Testis (tissue), 2 donors: ENCODE results near the gene MAST4.

ENCODE experiments used
- POLR2A ChIP-seq: fragments of 450-650 bp; IDR thresholded peaks from one replicate; pipeline ENCODE4 v1.6.1; 2017; ENCODE audit warnings: antibody characterized with exemption, mild to moderate bottlenecking, moderate library complexity
- TF ChIP-seq, protein P1 (sequence below), 3 experiments: fragments of 450-650 bp in 2 of 3; fragments of 200-600 bp in 1 of 3; sonication (generic) in 1 of 3; IDR thresholded peaks; one replicate each; pipeline ENCODE4 v1.5.1; 2016 to 2019; ENCODE audit warnings: antibody characterized with exemption in 3 of 3, mild to moderate bottlenecking in 2 of 3, moderate library complexity in 1 of 3

DNA sequence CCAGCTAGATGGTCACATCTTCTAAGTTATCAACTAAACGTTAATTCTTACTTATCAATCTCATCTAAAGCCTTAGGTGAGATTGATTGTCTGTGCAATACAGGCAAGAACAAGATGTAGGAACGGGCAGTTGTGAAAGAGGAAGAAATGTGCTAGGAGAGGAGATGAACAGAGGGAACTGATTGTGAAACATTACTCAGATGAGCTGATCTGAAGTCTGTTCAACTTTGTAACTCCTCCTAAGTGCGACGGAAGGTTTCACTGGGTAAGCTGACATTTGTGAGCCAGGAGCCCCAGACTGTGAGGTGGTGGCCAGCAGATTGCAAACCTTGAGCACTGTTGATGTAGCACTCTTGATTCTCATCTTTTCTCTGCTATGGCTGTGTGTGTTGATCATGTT, 396.4 kb downstream of the MAST4 start:
- TF ChIP-seq, protein P1, sequence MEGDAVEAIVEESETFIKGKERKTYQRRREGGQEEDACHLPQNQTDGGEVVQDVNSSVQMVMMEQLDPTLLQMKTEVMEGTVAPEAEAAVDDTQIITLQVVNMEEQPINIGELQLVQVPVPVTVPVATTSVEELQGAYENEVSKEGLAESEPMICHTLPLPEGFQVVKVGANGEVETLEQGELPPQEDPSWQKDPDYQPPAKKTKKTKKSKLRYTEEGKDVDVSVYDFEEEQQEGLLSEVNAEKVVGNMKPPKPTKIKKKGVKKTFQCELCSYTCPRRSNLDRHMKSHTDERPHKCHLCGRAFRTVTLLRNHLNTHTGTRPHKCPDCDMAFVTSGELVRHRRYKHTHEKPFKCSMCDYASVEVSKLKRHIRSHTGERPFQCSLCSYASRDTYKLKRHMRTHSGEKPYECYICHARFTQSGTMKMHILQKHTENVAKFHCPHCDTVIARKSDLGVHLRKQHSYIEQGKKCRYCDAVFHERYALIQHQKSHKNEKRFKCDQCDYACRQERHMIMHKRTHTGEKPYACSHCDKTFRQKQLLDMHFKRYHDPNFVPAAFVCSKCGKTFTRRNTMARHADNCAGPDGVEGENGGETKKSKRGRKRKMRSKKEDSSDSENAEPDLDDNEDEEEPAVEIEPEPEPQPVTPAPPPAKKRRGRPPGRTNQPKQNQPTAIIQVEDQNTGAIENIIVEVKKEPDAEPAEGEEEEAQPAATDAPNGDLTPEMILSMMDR (IDR thresholded peaks at IDR 0.05), result no peak
- no peak for TF ChIP-seq POLR2A
